Coronary artery (tissue), 2 donors: ENCODE measurements around the gene SFTA2.
A peak's percentile ranks its signal among the peaks of the same experiment; 100 is the strongest.

ENCODE experiments used
- DNase-seq: peaks from one replicate; pipeline ENCODE4 v3.0.0-alpha.2; 2017; ENCODE audit warnings: low spot score
- H3K27ac ChIP-seq, 2 donors: fragments of 200-600 bp; sonication (generic); one replicate each; pipeline ENCODE4 v1.5.1; 2016 to 2019
- H3K4me3 ChIP-seq: fragments of 200-600 bp; sonication (generic); 2 replicates; pipeline ENCODE4 v1.5.1; 2016; ENCODE audit warnings: mild to moderate bottlenecking, moderate library complexity
- CTCF ChIP-seq: fragments of 200-600 bp; sonication (generic); IDR thresholded peaks from one replicate; pipeline ENCODE4 v1.5.1; 2019; ENCODE audit warnings: antibody characterized with exemption

SFTA2 gene

GRCh38 chr6:30955367-30956042 is 23.5 kb upstream of the SFTA2 start:
- no peak for TF ChIP-seq CTCF
- Histone ChIP-seq H3K4me3 (peak overlapping the region; percentile 63), H3K27ac (no peak overlapping the region)
- DNase-seq = no peak

- Histone ChIP-seq H3K4me3 (peak overlapping the region; percentile 63), H3K27ac (no peak overlapping the region)
- no peak for TF ChIP-seq CTCF
- no peak for DNase-seq
Observed at GRCh38 chr6:30954631-30955366, 22.8 kb upstream of the SFTA2 start.

- TF ChIP-seq CTCF = no peak
- DNase-seq = no peak
- no peak overlapping the region for H3K27ac ChIP-seq
- H3K4me3 ChIP-seq = no peak overlapping the region
Observed at GRCh38 chr6:30951907-30952469, 20.0 kb upstream of the SFTA2 start.

GRCh38 chr6:30948811-30949210 is 16.8 kb upstream of the SFTA2 start:
- no peak for TF ChIP-seq CTCF
- no peak for DNase-seq

GRCh38 chr6:30947231-30947630 is 15.3 kb upstream of the SFTA2 start:
- no peak for TF ChIP-seq CTCF
- no peak for DNase-seq
- Histone ChIP-seq H3K27ac (no peak overlapping the region), H3K4me3 (no peak overlapping the region)

More at GRCh38 chr6:30948811-30949210, 16.8 kb upstream of the SFTA2 start:
- no peak overlapping the region for H3K27ac ChIP-seq
- H3K4me3 ChIP-seq = no peak overlapping the region

GRCh38 chr6:30945281-30945680 is 13.3 kb upstream of the SFTA2 start:
- no peak overlapping the region for H3K4me3 ChIP-seq
- TF ChIP-seq CTCF = no peak

More at GRCh38 chr6:30945281-30945680, 13.3 kb upstream of the SFTA2 start:
- H3K27ac ChIP-seq = no peak overlapping the region
- DNase-seq = no peak
